GM10266 (cell line): ENCODE measurements around the gene SLC22A4.

Experiments
- DNase-seq: peaks from one replicate; pipeline ENCODE4 v3.0.0; 2012; ENCODE audit errors: extremely low spot score
- CTCF ChIP-seq: IDR thresholded peaks from 2 replicates; pipeline ENCODE4 v1.5.1; 2012; ENCODE audit warnings: mild to moderate bottlenecking, low read depth; ENCODE audit not compliant: control insufficient read depth, insufficient read depth; ENCODE audit errors: missing control alignments

Gene SLC22A4

DNA sequence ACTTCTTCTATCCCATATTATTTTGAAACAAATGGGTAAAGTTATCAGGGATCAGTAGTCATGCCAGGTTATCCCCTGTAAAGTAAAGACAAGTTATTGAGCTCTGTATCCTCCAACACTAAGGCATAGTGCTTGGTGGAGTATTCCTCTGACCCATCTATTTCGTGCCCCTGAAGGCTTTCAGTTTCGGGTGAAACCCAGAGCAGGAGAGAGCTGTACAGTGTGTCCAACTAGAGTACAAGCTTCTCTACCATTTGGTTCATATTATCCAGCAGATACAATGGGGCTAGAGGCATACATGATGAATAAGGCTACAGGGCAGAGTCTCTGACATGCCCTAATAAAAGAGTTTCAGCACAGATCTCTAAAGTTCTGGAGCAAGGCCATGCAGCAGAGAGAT lies 3.2 kb upstream of the SLC22A4 start:
- no peak for TF ChIP-seq CTCF
- DNase-seq: no peak

GRCh38 chr5:132293066-132293991 lies 865 bp upstream of the SLC22A4 start:
- TF ChIP-seq CTCF: no peak
- DNase-seq: peak; percentile 80

- no peak for TF ChIP-seq CTCF
- no peak for DNase-seq
Measured at GRCh38 chr5:132294728-132295504, 722 bp downstream of the SLC22A4 start.

DNA sequence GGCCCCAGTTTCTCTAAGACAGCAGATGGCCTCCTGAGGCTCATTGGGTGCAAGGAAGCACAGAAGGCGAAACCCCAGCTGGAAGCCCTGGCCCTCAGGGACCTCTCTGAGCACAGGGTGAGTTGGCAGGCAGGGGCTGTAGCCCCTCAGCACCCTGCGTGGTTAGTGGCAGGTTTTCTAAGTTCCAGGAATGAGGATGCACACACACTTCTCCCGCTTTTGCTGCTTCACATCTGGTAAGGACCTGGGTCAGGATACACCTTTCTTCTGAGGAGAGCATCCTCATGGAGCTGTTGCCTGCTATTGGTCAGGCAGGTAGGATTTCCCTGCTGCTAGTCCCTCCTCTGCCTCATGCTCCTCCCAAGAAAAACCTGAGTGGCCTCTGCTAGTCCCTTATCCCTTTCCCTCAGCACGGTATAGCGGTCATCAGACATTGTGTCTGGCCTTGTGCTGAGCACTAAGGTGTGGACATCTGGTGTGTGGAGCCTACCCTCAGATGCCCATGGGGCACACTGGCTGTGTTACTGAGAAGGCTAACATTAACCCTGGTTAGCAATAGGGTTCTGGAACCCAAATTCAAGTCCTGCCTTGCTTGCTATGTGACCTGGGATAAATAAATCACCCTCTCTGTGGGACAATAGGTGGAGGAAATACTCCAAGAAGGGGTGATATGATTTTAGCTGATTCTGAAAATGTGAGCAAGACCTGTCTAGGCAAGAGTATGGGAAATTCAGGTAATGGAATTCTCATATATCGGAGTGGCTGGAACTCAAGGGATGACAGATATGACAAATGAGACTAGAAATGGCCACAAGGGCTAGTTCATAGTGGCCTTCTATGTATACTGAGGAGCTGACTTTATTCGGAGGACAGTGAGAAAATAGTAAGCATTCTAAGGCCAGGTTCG lies 1.6 kb downstream of the SLC22A4 start:
- TF ChIP-seq CTCF: no peak
- DNase-seq: no peak

GRCh38 chr5:132296412-132297016 lies 2.3 kb downstream of the SLC22A4 start:
- no peak for DNase-seq
- no peak for TF ChIP-seq CTCF

DNA sequence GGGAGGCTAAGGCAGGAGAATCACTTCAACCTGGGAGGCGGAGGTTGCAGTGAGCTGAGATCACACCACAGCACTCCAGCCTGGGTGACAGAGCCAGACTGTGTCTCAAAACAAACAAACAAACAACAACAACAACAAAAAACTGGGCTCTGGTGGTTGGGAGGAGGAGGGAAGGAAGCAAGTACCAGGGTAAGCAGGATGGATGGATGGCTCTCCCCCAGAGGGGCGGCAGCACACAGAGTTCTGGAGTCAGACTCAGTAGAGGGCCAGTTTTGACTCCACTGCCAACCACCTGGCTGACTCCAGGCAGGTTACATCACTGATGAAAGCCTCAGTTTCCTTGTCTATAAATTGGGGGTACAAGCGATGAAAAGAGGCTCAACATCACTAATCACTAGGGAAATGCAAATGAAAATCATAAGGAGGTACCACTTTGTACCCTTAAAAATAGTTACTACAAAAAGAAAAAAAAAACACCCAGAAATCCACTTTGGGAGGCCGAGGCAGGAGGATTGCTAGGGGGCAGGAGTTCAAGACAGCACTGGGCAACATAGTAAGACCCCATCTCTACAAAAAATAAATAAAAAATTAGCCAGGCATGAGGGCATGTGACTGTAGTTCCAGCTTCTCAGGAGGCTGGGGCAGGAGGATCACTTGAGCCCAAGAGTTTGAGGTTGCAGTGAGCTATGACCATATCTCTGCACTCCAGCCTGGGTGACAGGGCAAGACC lies 3.2 kb downstream of the SLC22A4 start:
- no peak for TF ChIP-seq CTCF
- no peak for DNase-seq
